NCI-H460 (cell line): Measurements from ENCODE around the gene HLA-A. TPM values are rescaled to one million over a fixed set of nuclear protein-coding genes. Genes with fewer than 3 reads are reported as not detected.
"Not testable (repeated sequence)": the region's sequence is repeated elsewhere in the genome, so short reads cannot be mapped to it uniquely, and the experiment has no call there.

Experiments used
- DNase-seq: peaks from one replicate; pipeline ENCODE4 v3.0.0-alpha.2; 2016; ENCODE audit warnings: low read depth; ENCODE audit errors: extremely low read depth
- total RNA-seq: library from RNA; depleted of rRNA; stranded (reverse); fragments of >200 nt; shearing (Covaris generic); gene quantifications from 2 replicates; pipeline ENCODE4 v1.2.3, GENCODE V29; 2014

HLA-A gene
- total RNA-seq, 1 experiment from 2014 or later, result 605 TPM

GRCh38 chr6:29958921-29959320 is 16.6 kb downstream of the HLA-A start:
- no peak for DNase-seq

- DNase-seq, result no peak
Observed at GRCh38 chr6:29959467-29959866, 17.1 kb downstream of the HLA-A start.

GRCh38 chr6:29961966-29962365 is 19.6 kb downstream of the HLA-A start:
- DNase-seq, result no peak

GRCh38 chr6:29963697-29964096 is 21.4 kb downstream of the HLA-A start:
- DNase-seq, result not testable (repeated sequence)

GRCh38 chr6:29964518-29964886 is 22.2 kb downstream of the HLA-A start:
- no peak for DNase-seq

GRCh38 chr6:29964887-29965562 is 22.7 kb downstream of the HLA-A start:
- DNase-seq, result peak; percentile 75

- no peak for DNase-seq
Observed at GRCh38 chr6:29965563-29965872, 23.2 kb downstream of the HLA-A start.

GRCh38 chr6:29965873-29966601 is 23.7 kb downstream of the HLA-A start:
- DNase-seq, result peak; percentile 79

- peak; percentile 40 for DNase-seq
Observed at GRCh38 chr6:29967379-29968010, 25.2 kb downstream of the HLA-A start.

GRCh38 chr6:29968130-29968529 is 25.8 kb downstream of the HLA-A start:
- no peak for DNase-seq

- no peak for DNase-seq
Observed at GRCh38 chr6:29968905-29969304, 26.6 kb downstream of the HLA-A start.

- DNase-seq, result no peak
Observed at GRCh38 chr6:29970711-29971110, 28.4 kb downstream of the HLA-A start.

GRCh38 chr6:29974901-29975560 is 32.7 kb downstream of the HLA-A start:
- no peak for DNase-seq

GRCh38 chr6:29975561-29975907 is 33.2 kb downstream of the HLA-A start:
- no peak for DNase-seq

GRCh38 chr6:29976253-29976587 is 33.9 kb downstream of the HLA-A start:
- DNase-seq, result no peak

GRCh38 chr6:29976588-29977424 is 34.5 kb downstream of the HLA-A start:
- DNase-seq, result peak; percentile 70

GRCh38 chr6:29977425-29977727 is 35.0 kb downstream of the HLA-A start:
- no peak for DNase-seq

GRCh38 chr6:29980013-29980412 is 37.7 kb downstream of the HLA-A start:
- not testable (repeated sequence) for DNase-seq

- no peak for DNase-seq
Observed at GRCh38 chr6:29980511-29980910, 38.2 kb downstream of the HLA-A start.

GRCh38 chr6:29981211-29981812 is 39.0 kb downstream of the HLA-A start:
- no peak for DNase-seq

GRCh38 chr6:29982097-29982496 is 39.8 kb downstream of the HLA-A start:
- no peak for DNase-seq
